Renal pelvis (tissue), 4 donors: Measurements from ENCODE around the gene NPPC. TPM values are rescaled to one million over a fixed set of nuclear protein-coding genes. Genes with fewer than 3 reads are reported as not detected.
"Not testable (repeated sequence)": the region's sequence is repeated elsewhere in the genome, so short reads cannot be mapped to it uniquely, and the experiment has no call there.

ENCODE experiments used
- DNase-seq: peaks from one replicate; pipeline ENCODE4 v3.0.0-alpha.2; 2013
- polyA plus RNA-seq, 3 donors: library from polyadenylated mRNA; unstranded; fragments of 120-200 nt; gene quantifications; one replicate each; pipeline ENCODE4 v1.2.1, GENCODE V29; 2013; ENCODE audit not compliant: insufficient read length in 3 of 3

Gene NPPC
- polyA plus RNA-seq, 3 donors = 0.22 to 0.73 (median 0.47) TPM

- no peak for DNase-seq
These were observed 40.0 kb downstream of the NPPC start for GRCh38 chr2:231886071-231886681.

GRCh38 chr2:231884438-231885140, 41.6 kb downstream of the NPPC start:
- no peak for DNase-seq

- DNase-seq = peak; percentile 89
These were observed 42.7 kb downstream of the NPPC start for GRCh38 chr2:231883468-231883881.

- no peak for DNase-seq
These were observed 43.5 kb downstream of the NPPC start for GRCh38 chr2:231882646-231883045.

- DNase-seq = not testable (repeated sequence)
These were observed 45.8 kb downstream of the NPPC start for GRCh38 chr2:231880371-231880770.

- peak; percentile 42 for DNase-seq
These were observed 47.0 kb downstream of the NPPC start for GRCh38 chr2:231879216-231879615.

- DNase-seq = no peak
These were observed 48.4 kb downstream of the NPPC start for GRCh38 chr2:231877533-231878456.

GRCh38 chr2:231874944-231875343, 51.3 kb downstream of the NPPC start:
- DNase-seq = no peak

Other genes with a start within 250 kb of the NPPC start
- 1,000 to 10,000 TPM; 1,989 to 2,420 (median 2,020) TPM for gene PTMA, start 217.9 kb downstream of the NPPC start, polyA plus RNA-seq
- gene PDE6D, start 145.1 kb downstream of the NPPC start, polyA plus RNA-seq = 10 to 100 TPM; 22.5 to 28.7 (median 25.7) TPM
- 10 to 100 TPM; 53.8 to 64.4 (median 62.5) TPM for gene COPS7B, start 140.0 kb downstream of the NPPC start, polyA plus RNA-seq
- gene DIS3L2, start 35.3 kb upstream of the NPPC start, polyA plus RNA-seq = 10 to 100 TPM; 37.6 to 40.8 (median 38.2) TPM